HEK293 (cell line): Measurements from ENCODE around the gene CYP4Z1.
A peak's percentile ranks its signal among the peaks of the same experiment; 100 is the strongest.

ENCODE experiments used
- BCL11B ChIP-seq: fragments of 450-650 bp; formaldehyde crosslinking; IDR thresholded peaks from 2 replicates; pipeline ENCODE4 v1.5.1; 2016; ENCODE audit warnings: low read depth, missing biosample characterization, missing genetic modification characterization
- GLIS2 ChIP-seq: fragments of 450-650 bp; formaldehyde crosslinking; IDR thresholded peaks from 2 replicates; pipeline ENCODE4 v1.5.1; 2016; ENCODE audit warnings: missing biosample characterization, missing genetic modification characterization
- HOXD13 ChIP-seq: sonication (generic); formaldehyde crosslinking; IDR thresholded peaks from 2 replicates; pipeline ENCODE4 v1.8.0; 2022; ENCODE audit warnings: missing genetic modification reagents, borderline replicate concordance
- INSM2 ChIP-seq: fragments of 450-650 bp; formaldehyde crosslinking; IDR thresholded peaks from 2 replicates; pipeline ENCODE4 v1.5.1; 2016; ENCODE audit warnings: missing biosample characterization, missing genetic modification characterization
- KLF10 ChIP-seq: fragments of 450-650 bp; IDR thresholded peaks from 2 replicates; pipeline ENCODE4 v1.5.1; 2018; ENCODE audit warnings: missing biosample characterization, mild to moderate bottlenecking, missing genetic modification characterization
- KLF9 ChIP-seq: fragments of 450-650 bp; formaldehyde crosslinking; IDR thresholded peaks from 2 replicates; pipeline ENCODE4 v1.5.1; 2016; ENCODE audit warnings: missing biosample characterization, missing genetic modification characterization, low read depth
- MZF1 ChIP-seq: fragments of 450-650 bp; formaldehyde crosslinking; IDR thresholded peaks from 2 replicates; pipeline ENCODE4 v1.5.1; 2017; ENCODE audit warnings: missing biosample characterization, missing genetic modification characterization, borderline replicate concordance
- OSR2 ChIP-seq: fragments of 450-650 bp; formaldehyde crosslinking; IDR thresholded peaks from 2 replicates; pipeline ENCODE4 v1.5.1; 2016; ENCODE audit warnings: missing biosample characterization, missing genetic modification characterization
- OVOL3 ChIP-seq: fragments of 450-650 bp; formaldehyde crosslinking; IDR thresholded peaks from 2 replicates; pipeline ENCODE4 v1.5.1; 2016; ENCODE audit warnings: missing biosample characterization, missing genetic modification characterization
- PRDM1 ChIP-seq: fragments of 450-650 bp; formaldehyde crosslinking; IDR thresholded peaks from 2 replicates; pipeline ENCODE4; 2016; ENCODE audit warnings: missing biosample characterization, missing genetic modification characterization
- REST ChIP-seq: fragments of 450-650 bp; formaldehyde crosslinking; IDR thresholded peaks from 2 replicates; pipeline ENCODE4 v1.5.1; 2016; ENCODE audit warnings: missing biosample characterization, missing genetic modification characterization
- ZIC2 ChIP-seq: fragments of 450-650 bp; formaldehyde crosslinking; IDR thresholded peaks from 2 replicates; pipeline ENCODE4 v1.5.1; 2016; ENCODE audit warnings: missing biosample characterization, missing genetic modification characterization
- ZNF121 ChIP-seq: fragments of 450-650 bp; formaldehyde crosslinking; IDR thresholded peaks from 2 replicates; pipeline ENCODE4 v1.5.1; 2016; ENCODE audit warnings: missing biosample characterization, missing genetic modification characterization
- ZNF16 ChIP-seq: fragments of 450-650 bp; formaldehyde crosslinking; IDR thresholded peaks from 2 replicates; pipeline ENCODE4 v1.5.1; 2016; ENCODE audit warnings: low read depth, missing biosample characterization, missing genetic modification characterization
- ZNF221 ChIP-seq: fragments of 450-650 bp; formaldehyde crosslinking; IDR thresholded peaks from 2 replicates; pipeline ENCODE4 v1.5.1; 2017; ENCODE audit warnings: missing biosample characterization, missing genetic modification characterization, borderline replicate concordance
- ZNF23 ChIP-seq: fragments of 450-650 bp; formaldehyde crosslinking; IDR thresholded peaks from 2 replicates; pipeline ENCODE4 v1.5.1; 2016; ENCODE audit warnings: missing biosample characterization, missing genetic modification characterization, borderline replicate concordance
- ZNF274 ChIP-seq, 2 experiments: fragments of 200-500 bp in 1 of 2; fragments of 450-650 bp in 1 of 2; sonication (Bioruptor generic) in 1 of 2; formaldehyde crosslinking in 1 of 2; IDR thresholded peaks; 2 replicates each; pipeline versions ENCODE4 v1.5.1 to v1.6.1; 2014 to 2016; ENCODE audit warnings: borderline replicate concordance in 1 of 2, inconsistent platforms in 1 of 2, low read length in 1 of 2, missing biosample characterization in 1 of 2, missing genetic modification characterization in 1 of 2
- ZNF302 ChIP-seq: fragments of 450-650 bp; formaldehyde crosslinking; IDR thresholded peaks from 2 replicates; pipeline ENCODE4 v1.5.1; 2016; ENCODE audit warnings: missing biosample characterization, missing genetic modification characterization, low read depth
- ZNF362 ChIP-seq: fragments of 450-650 bp; formaldehyde crosslinking; IDR thresholded peaks from 2 replicates; pipeline ENCODE4 v1.5.1; 2016; ENCODE audit warnings: missing biosample characterization, missing genetic modification characterization
- ZNF366 ChIP-seq: fragments of 450-650 bp; formaldehyde crosslinking; conservative IDR thresholded peaks from 2 replicates; pipeline ENCODE4 v1.5.1; 2016; ENCODE audit warnings: missing biosample characterization, missing genetic modification characterization
- ZNF37A ChIP-seq: fragments of 450-650 bp; IDR thresholded peaks from 2 replicates; pipeline ENCODE4 v1.5.1; 2018; ENCODE audit warnings: missing biosample characterization, missing genetic modification characterization
- ZNF449 ChIP-seq: fragments of 450-650 bp; formaldehyde crosslinking; IDR thresholded peaks from 2 replicates; pipeline ENCODE4 v1.5.1; 2017; ENCODE audit warnings: missing biosample characterization, mild to moderate bottlenecking, missing genetic modification characterization, moderate library complexity
- ZNF544 ChIP-seq: fragments of 450-650 bp; formaldehyde crosslinking; IDR thresholded peaks from 2 replicates; pipeline ENCODE4 v1.5.0; 2017; ENCODE audit warnings: missing biosample characterization, missing genetic modification characterization
- ZNF549 ChIP-seq: fragments of 450-650 bp; IDR thresholded peaks from 2 replicates; pipeline ENCODE4 v1.5.1; 2018; ENCODE audit warnings: missing biosample characterization, missing genetic modification characterization, mild to moderate bottlenecking, inconsistent platforms, moderate library complexity
- ZNF558 ChIP-seq: fragments of 450-650 bp; formaldehyde crosslinking; IDR thresholded peaks from 2 replicates; pipeline ENCODE4 v1.5.1; 2016; ENCODE audit warnings: missing biosample characterization, missing genetic modification characterization
- ZNF658 ChIP-seq: fragments of 450-650 bp; formaldehyde crosslinking; IDR thresholded peaks from 2 replicates; pipeline ENCODE4; 2016; ENCODE audit warnings: missing biosample characterization, missing genetic modification characterization
- ZNF76 ChIP-seq: fragments of 450-650 bp; formaldehyde crosslinking; IDR thresholded peaks from 2 replicates; pipeline ENCODE4; 2016; ENCODE audit warnings: low read depth, missing biosample characterization, missing genetic modification characterization, borderline replicate concordance
- ZNF785 ChIP-seq: fragments of 450-650 bp; formaldehyde crosslinking; IDR thresholded peaks from 2 replicates; pipeline ENCODE4 v1.5.1; 2016; ENCODE audit warnings: missing biosample characterization, missing genetic modification characterization
- ZSCAN18 ChIP-seq: fragments of 450-650 bp; formaldehyde crosslinking; IDR thresholded peaks from 2 replicates; pipeline ENCODE4 v1.5.1; 2016; ENCODE audit warnings: missing biosample characterization, missing genetic modification characterization
- ZSCAN23 ChIP-seq: fragments of 450-650 bp; formaldehyde crosslinking; IDR thresholded peaks from 2 replicates; pipeline ENCODE4 v1.5.1; 2016; ENCODE audit warnings: missing biosample characterization, missing genetic modification characterization

The CYP4Z1 gene

GRCh38 chr1:47023268-47024140 lies 43.5 kb upstream of the CYP4Z1 start, which contains the start of gene CYP4X1 (continued):
- TF ChIP-seq INSM2, result no peak
- no peak for TF ChIP-seq ZNF274 (IDR thresholded peaks at IDR 0.05; ENCODE audit: low read length)
- no peak for TF ChIP-seq ZNF274 (tag by site-specific recombination; IDR thresholded peaks at IDR 0.05; ENCODE audit: borderline replicate concordance)
- TF ChIP-seq ZNF221 (tag by site-specific recombination), result no peak
- TF ChIP-seq ZNF16 (tag by site-specific recombination), result no peak
- TF ChIP-seq PRDM1, result no peak
- no peak for TF ChIP-seq HOXD13 (CRISPR knock-in tag)
- no peak for TF ChIP-seq ZSCAN23
- no peak for TF ChIP-seq ZNF785
- no peak for TF ChIP-seq ZNF121 (tag by site-specific recombination)
- peak; percentile 11; the same call in 1 of the 2 replicates for TF ChIP-seq OVOL3 (tag by site-specific recombination)
- 0 out of 2 replicates have a peak, but pooled peaks have one; percentile 37 for TF ChIP-seq KLF9 (tag by site-specific recombination)
- TF ChIP-seq ZNF549 (tag by site-specific recombination), result no peak
- TF ChIP-seq ZNF23 (tag by site-specific recombination), result no peak
- peak; percentile 48; the same call in 1 of the 2 replicates for TF ChIP-seq GLIS2 (tag by site-specific recombination)
- TF ChIP-seq ZNF76 (tag by site-specific recombination), result 0 out of 2 replicates have a peak, but pooled peaks have one; percentile 18
- peak; percentile 88 for TF ChIP-seq ZIC2 (tag by site-specific recombination)
- no peak for TF ChIP-seq ZNF37A (tag by site-specific recombination)
- TF ChIP-seq ZSCAN18 (tag by site-specific recombination), result no peak
- TF ChIP-seq ZNF658 (tag by site-specific recombination), result no peak
- 0 out of 2 replicates have a peak, but pooled peaks have one; percentile 16 for TF ChIP-seq ZNF302 (tag by site-specific recombination)
- no peak for TF ChIP-seq ZNF362 (tag by site-specific recombination)
- TF ChIP-seq BCL11B, result no peak
- TF ChIP-seq ZNF558, result peak; percentile 43; the same call in 1 of the 2 replicates
- TF ChIP-seq ZNF366 (tag by site-specific recombination), result peak; percentile 74
- no peak for TF ChIP-seq ZNF544
- TF ChIP-seq ZNF449 (tag by site-specific recombination), result peak; percentile 60; the same call in 1 of the 2 replicates
- no peak for TF ChIP-seq MZF1 (tag by site-specific recombination)
- TF ChIP-seq KLF10, result peak; percentile 60
- peak; percentile 59; the same call in 1 of the 2 replicates for TF ChIP-seq OSR2 (tag by site-specific recombination)
- TF ChIP-seq REST (tag by site-specific recombination), result no peak
